GM23248 (cell line): ENCODE measurements around the gene APOH.

Experiments used
- EZH2 ChIP-seq: fragments of 200-600 bp; sonication (generic); IDR thresholded peaks from 2 replicates; pipeline ENCODE4 v1.6.1; 2018; ENCODE audit warnings: antibody characterized with exemption, mild to moderate bottlenecking; ENCODE audit not compliant: insufficient read depth, poor library complexity, severe bottlenecking
- EZH2phosphoT487 ChIP-seq: fragments of 200-600 bp; sonication (generic); IDR thresholded peaks from 2 replicates; pipeline ENCODE4 v1.6.1; 2018; ENCODE audit warnings: antibody characterized with exemption, moderate library complexity, mild to moderate bottlenecking, low read depth; ENCODE audit not compliant: insufficient read depth

DNA sequence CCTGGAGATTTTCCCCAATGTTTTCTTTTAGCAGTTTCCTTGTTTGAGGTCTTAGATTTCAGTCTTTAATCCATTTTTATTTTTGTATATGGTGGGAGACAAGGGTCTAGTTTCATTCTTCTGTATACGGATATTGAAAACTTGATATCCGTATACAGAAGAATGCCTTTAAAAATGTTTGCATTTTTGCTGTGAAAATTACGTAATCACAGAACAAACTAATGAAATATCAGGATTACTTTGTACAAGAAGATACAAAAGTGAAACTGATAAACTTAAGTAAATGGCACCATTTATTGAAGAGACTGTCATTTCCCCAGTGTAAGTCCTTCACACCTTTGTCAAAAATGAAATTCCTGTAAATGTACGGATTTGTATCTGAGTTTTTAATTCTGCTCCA lies 50.6 kb downstream of the APOH start:
- no peak for TF ChIP-seq EZH2
- TF ChIP-seq EZH2phosphoT487, result no peak
